ENCODE measurements around the gene CIC.
"Not testable (repeated sequence)": the region's sequence is repeated elsewhere in the genome, so short reads cannot be mapped to it uniquely, and the experiment has no call there.

CIC gene

GRCh38 chr19:42255766-42256745 lies 13.0 kb upstream of the CIC start:
- peak; percentile 45 for DNase-seq

- not testable (repeated sequence) for DNase-seq
Measured at GRCh38 chr19:42257842-42258241, 11.2 kb upstream of the CIC start.

- DNase-seq: peak; percentile 2
Measured at GRCh38 chr19:42261763-42262162, 7.3 kb upstream of the CIC start.

GRCh38 chr19:42266105-42266504 lies 2.9 kb upstream of the CIC start:
- not testable (repeated sequence) for DNase-seq

GRCh38 chr19:42266928-42267603 lies 2.0 kb upstream of the CIC start:
- not testable (repeated sequence) for DNase-seq

- no peak for DNase-seq
Measured at GRCh38 chr19:42267644-42268141, 1.4 kb upstream of the CIC start.

- peak; percentile 69 for DNase-seq
Measured at GRCh38 chr19:42268142-42268703, 829 bp upstream of the CIC start.

- DNase-seq: no peak
Measured at GRCh38 chr19:42269478-42270345, 660 bp downstream of the CIC start.

GRCh38 chr19:42270346-42271044 lies 1.4 kb downstream of the CIC start:
- DNase-seq: no peak

- DNase-seq: no peak
Measured at GRCh38 chr19:42271045-42271419, 2.0 kb downstream of the CIC start.

- no peak for DNase-seq
Measured at GRCh38 chr19:42271861-42272534, 2.9 kb downstream of the CIC start.

- DNase-seq: no peak
Measured at GRCh38 chr19:42272535-42272897, 3.5 kb downstream of the CIC start.

GRCh38 chr19:42272989-42273406 lies 3.9 kb downstream of the CIC start:
- no peak for DNase-seq

GRCh38 chr19:42273407-42274064 lies 4.5 kb downstream of the CIC start:
- DNase-seq: no peak

- DNase-seq: no peak
Measured at GRCh38 chr19:42274065-42274682, 5.1 kb downstream of the CIC start.

- DNase-seq: no peak
Measured at GRCh38 chr19:42275103-42275502, 6.1 kb downstream of the CIC start.

- no peak for DNase-seq
Measured at GRCh38 chr19:42275517-42275916, 6.5 kb downstream of the CIC start.

- no peak for DNase-seq
Measured at GRCh38 chr19:42276284-42276683, 7.2 kb downstream of the CIC start.

GRCh38 chr19:42276821-42277220 lies 7.8 kb downstream of the CIC start:
- no peak for DNase-seq

GRCh38 chr19:42277821-42278451 lies 8.9 kb downstream of the CIC start:
- no peak for DNase-seq
